NCI-H1930 (cell line): ENCODE measurements around the gene FOXO3B.
"Not testable (repeated sequence)": the region's sequence is repeated elsewhere in the genome, so short reads cannot be mapped to it uniquely, and the experiment has no call there.

ENCODE experiments used
- DNase-seq, 2 experiments: peaks; one replicate each; lab custom pipeline; 2025; lab: John Stamatoyannopoulos, UW

The FOXO3B gene

DNA sequence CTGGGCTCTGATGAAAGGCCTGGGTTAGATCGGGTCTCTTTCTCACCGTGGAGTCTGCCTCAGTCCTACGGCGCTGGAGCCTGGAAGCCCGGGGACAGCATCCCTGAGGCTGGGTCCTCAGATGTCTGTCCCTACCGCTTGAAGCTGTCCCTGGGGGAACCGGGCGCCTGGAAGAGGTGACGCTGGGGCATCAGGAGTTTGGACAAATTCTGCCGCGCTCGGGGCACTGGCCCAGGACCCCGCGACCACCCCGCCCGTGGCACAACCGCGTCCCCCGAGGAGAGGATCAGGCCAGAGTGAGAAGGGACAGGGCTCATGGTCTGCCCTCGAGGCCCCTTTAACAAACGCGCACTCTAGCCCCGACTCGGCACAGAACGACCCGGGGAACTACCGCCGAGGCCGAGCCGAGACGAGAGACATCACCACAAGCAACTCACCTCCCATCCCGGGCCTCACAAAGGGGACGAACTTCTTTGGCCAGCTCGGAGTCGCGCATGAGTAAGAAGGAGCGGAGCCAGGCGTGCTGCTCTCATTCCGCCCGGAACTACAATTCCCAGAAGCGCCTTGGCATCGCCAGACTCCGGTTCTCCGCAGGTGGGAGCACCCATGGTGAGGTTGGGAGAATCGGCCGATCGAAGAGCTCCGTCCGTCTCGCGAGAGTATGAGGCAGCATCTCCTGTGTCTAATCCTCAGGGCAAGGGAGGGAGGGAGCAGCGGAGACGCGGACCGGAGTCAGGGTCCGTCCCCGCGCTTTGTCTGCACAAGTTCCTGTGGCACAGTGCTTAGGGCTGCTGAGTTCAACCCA, at the start of gene FOXO3B:
Gene FOXO3B (minus strand): TSS at position 548 of the 805 bp plus-strand sequence. CDS start 663 bp downstream, outside the sequence.
- DNase-seq, result peak; percentile 44 to 49

DNA sequence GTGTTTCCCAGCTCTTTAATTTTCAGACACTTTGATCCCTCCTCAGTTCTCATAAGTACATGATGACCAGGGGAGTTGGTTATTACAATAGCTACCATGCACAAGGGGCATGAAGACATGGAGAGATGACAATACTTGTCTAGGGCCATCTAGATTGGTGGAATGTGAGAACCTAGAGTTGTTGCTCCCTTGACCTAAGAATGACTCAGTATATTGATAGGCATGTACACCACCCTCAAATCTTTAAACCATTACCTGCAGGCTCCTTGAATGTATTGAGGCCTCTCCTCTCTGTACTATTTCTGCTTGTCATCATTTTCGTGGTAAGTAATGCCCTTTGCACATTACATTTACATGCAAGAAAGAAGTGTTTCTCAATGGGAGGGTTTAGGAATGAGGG, 41.4 kb upstream of the FOXO3B start:
- DNase-seq, result not testable (repeated sequence)

DNA sequence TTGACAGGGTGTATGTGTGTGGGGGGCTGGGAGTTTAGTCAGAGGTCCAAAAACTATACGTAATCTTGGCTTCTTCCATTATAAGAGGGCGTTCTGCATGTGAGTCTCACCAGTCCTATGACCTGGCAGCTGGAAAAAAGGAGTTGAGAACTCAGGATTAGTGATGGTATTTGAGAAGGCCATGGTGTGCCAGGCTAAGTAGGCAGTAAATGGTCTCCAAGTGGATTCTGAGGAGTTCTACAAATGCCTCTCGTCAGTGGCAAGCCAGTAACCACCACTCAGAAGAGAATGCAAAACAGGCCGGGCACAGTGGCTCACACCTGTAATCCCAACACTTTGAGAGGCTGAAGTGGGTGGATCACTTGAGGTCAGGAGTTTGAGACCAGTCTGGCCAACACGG, 40.5 kb upstream of the FOXO3B start:
- not testable (repeated sequence) for DNase-seq

DNA sequence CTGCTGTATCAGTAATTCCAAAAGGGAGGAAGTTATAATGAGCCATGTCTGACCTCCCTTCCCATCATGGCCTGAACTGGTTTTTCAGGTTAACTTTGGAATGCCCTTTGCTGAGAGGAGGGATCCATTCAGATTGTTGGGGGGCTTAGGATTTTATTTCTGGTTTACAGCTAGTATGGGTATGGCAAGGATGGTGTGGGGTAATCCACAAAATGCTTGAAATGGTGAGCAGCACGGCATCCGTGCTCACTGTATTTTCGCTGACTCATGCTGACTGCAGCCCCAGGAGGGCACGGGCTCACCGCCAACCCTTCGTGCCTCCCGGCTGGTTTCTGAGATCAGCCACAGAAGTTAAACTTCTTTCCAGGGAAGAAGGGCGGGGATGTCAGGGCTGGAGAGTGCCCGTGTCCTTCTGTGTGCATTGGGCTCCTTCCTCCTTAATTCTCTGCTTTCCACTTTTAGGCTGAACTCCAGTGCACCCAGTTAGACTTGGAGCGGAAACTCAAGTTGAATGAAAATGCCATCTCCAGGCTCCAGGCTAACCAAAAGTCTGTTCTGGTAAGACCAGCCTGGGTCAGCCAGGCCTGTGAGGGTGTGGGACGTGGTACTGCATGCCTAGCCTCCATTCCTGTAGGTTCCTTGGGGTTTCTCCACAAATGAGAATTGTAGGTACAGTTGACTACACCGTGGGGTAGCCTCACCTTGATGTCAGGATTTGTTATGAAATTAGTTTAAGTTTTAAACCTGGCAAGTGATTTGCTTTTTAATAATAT, 39.8 kb upstream of the FOXO3B start:
- not testable (repeated sequence) for DNase-seq

DNA sequence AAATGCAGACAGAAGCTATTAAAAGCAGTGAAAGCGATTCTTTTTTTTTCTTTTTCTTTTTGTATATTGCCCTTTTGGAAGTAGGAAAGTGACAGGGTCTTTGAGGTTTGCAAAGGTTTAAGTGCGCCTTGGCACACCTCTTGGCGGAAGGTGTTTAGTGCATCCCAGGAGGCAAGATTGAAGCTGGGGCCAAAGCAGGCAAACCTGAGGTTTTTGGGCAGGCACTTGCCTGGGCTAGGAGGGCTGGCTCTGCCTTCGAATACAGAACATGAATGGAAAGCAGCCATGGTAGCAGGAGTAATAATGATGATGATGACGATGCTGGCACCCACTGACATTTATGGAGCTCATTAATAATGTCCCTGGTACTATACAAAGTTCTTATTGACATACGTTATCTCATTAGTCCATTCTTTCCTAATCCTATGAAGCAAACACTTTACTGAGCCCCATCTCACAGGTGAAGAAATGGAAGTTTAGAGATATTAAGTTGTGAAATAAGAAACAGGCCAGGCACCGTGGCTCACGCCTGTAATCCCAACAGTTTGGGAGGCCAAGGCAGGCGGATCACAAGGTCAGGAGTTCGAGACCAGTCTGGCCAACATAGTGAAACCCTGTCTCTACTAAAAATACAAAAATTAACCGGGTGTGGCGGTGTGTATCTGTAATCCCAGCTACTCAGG, 37.5 kb upstream of the FOXO3B start:
- not testable (repeated sequence) for DNase-seq

DNA sequence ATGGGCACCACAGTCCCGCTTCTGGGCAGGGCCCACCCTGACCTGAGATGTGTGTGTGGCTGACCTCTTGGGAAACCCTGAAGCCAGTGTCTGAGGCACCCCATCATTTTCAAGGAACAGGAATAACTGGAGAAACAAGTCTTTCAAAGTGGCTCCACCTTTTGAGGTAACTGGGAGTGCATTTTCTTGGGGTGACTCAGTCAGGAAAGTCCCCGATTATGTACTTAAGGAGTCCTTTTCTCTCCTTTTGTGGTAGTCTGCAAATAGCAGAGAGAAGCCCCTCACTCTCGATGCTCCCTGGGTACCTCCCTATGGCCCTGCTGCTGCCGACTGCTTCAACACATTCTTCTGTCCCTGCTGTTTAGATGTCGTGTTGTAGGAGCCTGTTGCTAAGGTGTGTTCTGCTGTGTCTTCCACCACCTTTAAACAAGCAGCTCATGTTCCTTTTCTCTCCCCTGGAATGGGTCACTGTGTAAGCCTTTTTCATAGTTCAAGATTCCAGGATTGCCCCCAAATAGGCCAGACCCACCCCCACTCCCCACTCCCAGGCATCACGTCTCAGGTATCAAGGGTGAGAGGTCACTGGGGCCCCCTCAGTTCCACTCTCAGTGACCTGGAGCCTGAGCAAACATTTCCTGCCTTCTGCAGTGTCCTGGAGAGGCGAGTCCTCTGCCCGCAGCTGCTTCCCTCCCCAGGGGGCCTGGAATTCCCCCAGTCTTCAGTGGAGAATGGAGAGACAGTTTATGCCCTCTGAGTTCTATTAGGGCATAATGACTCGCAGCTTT, 36.7 kb upstream of the FOXO3B start:
- DNase-seq, result not testable (repeated sequence)

DNA sequence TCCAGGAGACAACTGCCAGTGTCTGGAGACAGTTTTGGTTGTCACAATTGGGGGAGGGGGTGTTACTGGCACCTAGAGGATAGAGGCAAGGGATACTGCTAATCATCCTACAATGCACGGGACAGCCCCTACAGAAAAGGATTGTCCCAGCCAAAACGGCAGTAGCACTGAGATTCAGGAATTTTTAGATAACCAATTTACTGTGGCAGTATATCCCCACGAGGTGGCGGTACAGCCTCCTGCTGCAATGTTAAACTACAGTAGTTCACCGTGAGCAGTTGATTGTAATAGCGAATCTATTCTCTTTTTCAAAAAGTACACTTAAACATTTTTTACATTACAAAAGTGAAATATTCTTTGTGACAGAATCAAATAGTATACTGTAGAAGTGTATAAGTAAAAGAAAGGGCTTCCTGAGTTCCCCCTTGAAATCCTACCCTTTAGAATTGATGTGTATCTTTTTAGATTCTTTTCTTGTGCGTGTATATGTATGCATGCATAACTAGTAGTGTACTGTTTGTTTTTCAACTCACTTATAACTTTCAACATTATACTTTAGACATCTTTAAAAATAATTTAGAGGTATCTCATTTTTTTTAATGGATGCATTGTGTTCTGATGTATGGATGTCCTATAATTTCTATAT, 30.4 kb upstream of the FOXO3B start:
- peak in 1 of 2 experiments; percentile 27 for DNase-seq

DNA sequence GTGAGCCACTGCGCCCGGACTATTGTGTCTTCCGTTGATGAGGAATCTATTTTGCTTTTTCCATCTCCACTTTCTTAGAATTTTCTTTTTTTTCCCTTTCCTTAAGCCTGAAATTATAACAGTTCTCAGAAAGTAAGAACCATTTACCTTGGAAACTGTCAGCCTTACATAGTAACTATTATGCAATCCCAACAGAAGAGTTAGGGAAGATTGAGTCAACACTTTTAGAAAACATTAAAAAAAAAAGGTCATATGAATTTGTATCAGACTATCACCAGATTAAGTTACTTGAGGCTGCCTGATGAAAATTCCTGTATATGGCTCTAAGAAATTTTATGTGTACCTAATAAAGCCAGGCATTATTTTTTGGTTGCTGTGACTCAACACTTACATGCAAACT, 26.1 kb upstream of the FOXO3B start:
- not testable (repeated sequence) for DNase-seq

DNA sequence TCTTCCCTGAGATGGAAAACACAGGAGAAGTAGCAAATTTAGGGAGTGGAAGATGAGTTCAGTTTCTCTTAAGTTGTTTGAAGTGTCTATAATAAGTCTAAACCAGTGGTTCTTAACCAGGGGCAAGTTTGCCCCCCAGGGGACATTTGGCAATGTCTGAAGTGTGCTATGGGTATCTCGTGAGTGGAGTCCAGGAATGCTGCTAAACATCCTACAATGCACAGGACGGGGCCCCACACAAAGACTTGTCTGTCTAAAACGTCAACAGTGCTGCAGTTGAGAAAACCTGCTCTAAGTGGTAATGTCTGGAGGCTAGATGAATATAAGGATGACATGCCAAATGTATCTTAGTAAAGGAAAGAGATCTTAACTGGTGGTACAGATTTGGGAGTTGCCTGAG, 23.8 kb upstream of the FOXO3B start:
- DNase-seq, result not testable (repeated sequence)

DNA sequence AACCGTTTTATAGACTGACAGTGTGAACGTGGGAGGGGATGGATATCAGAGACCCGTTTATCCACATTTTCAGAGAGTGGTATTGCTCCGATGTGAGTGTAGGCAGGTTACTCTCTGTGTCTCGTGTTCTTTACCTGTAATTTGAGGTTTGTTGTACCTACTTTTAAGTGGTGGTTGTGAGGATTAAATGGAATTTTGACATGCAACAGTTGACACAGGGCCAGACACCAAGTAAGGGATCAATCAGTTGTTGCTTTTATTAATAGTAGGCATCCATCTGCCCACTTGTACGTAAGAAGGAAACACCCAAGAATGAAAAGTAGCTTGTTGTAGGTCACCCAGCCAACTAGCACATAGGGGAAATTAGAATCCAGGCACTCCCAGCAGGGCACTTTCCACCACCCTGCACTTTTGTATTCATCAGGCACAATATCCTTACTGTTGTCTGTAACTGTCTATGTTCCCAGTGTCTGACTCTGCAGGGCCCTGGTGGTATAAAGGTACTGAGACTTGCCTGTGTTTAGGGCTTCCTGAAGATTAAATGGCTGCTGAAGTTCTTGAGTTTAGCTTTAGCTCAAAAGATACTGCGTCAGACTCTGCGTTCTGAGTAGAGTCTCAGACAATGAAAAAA, 16.5 kb upstream of the FOXO3B start:
- not testable (repeated sequence) for DNase-seq

DNA sequence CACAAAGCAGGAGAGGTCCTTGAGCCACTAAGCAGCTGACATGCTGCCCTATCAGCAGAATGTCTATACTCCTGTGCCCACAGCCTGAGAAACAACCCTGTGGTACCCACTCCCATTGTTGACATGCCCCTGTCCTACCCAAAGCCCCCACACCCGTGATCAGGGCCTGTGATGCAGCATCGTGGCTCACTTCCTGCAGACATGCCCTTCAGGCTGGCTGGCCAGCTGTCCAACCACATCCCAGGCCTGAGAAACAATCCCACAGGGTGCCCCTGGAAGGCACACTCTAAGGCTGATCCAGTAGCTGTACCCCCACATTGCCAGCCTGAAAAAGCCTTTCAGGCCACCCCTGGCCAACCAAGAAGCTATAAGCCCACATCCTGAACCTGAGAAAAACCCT, 13.0 kb upstream of the FOXO3B start:
- DNase-seq, result not testable (repeated sequence)

DNA sequence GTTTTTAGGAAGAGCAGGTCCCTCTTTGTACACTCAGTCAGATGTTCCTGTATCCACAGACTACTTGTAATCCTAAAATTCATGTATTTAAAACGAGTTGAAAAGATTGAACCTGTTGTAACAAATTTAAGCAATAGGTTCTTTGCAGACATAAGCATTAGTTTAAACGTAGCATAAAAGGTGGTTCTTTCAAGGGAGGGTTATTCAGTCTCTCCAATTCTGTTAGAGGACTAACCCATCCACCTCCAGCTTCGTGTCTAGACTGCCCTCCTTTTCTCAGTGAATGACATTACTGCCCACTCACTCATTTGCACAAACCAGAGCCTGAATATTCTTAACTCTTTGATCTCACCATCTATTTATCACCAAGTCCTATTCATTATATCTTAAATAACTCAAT, 554 bp upstream of the FOXO3B start:
- DNase-seq, result not testable (repeated sequence)

DNA sequence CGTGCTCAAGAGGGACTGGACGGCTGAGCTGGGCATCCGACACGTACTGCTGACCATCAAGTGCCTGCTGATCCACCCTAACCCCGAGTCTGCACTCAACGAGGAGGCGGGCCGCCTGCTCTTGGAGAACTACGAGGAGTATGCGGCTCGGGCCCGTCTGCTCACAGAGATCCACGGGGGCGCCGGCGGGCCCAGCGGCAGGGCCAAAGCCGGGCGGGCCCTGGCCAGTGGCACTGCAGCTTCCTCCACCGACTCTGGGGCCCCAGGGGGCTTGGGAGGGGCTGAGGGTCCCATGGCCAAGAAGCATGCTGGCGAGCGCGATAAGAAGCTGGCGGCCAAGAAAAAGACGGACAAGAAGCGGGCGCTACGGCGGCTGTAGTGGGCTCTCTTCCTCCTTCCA, 4.7 kb downstream of the FOXO3B start:
- DNase-seq, result not testable (repeated sequence)

DNA sequence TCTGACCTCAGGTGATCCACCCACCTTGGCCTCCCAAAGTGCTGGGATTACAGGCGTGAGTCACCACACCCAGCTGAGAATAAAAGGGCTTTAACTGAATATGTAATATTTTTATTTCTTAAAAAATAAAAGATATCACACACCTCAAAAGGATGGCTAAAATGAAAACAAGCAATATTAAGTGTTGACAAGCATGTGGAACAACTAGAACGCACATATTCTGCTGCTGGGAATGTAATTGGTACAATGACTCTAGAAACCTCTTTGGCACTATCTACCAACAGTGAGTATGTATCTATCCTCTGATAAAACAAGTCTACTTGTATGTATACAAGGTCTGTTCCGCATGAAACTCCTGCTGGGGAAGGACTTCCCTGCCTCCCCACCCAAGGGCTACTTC, 5.2 kb downstream of the FOXO3B start:
- not testable (repeated sequence) for DNase-seq

DNA sequence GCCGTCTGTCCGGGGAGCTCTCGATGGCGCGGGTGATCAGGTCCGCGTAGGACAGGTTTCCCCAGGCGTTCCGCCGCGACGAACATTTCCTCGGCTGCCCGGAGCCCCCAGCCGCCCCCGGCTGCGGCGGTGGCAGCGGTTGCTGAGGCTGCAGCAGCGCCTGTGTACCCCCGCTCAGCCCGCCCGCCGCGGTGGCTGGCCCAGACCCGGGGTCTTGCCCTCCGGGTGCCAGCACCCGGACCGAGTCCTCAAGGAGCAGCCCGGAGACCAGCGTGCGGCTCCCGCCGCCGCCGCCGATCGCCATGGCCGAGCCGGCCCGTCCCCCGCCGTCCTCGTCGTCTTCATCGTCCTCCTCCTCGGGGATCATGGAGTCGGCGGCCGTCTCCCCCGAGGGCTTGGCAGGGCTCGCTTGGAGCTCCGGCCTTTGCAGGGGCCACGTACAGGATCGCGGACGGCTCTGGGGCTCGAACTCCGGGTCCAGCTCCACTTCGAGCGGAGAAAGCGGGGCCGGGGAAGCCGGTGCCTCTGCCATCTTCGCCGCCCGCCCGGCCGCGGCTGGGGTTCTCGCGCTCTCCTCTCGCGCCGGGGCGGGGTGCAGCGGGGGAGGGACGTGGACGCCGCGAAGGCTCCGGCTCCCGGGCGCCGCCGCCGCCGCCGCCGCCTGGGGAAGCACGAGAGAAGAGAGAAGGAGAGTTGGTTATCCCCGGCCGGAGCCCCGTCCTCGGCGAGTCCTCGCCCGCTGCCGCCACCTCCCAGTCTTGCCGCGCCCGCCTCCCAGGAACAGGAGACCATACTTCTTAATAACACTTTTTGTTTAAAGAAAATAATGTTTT, 9.5 kb downstream of the FOXO3B start:
- not testable (repeated sequence) for DNase-seq

DNA sequence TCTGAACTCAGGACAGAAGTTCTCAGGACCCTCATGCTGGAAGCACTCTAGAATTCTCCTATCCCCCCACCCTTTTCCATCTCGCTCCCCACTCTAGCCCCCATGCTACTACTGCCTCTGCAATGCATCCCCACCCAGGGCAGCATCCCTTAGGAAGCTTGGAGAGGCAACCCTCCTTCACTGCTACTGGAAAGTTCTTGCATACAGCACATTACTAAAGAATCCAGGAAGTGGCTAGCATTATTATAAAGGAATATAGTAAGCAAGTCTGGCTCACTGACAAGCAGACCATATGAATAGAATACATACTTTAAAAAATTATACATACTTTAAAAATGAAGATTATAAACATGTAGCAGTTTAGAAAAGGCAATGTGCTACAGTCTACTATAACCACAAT, 13.5 kb downstream of the FOXO3B start:
- not testable (repeated sequence) for DNase-seq

DNA sequence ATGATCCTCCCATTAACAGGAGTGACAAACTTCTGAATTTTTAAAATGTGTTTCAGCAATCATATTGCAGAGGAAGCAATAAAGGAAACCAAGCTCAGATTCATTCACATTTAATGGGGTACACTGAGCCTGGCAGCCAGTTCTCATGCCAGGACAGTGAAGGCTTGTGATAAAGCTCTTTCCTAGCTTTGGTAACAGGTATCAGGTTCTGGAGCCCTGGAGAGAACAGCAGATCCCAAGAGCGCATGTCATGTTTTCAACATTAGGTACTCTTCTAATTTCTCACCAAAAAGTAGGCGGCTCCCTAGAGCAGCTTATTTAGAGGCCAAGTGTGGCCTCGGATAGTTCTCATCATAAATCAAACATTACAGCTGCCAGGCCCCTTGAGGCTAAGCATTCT, 14.6 kb downstream of the FOXO3B start:
- DNase-seq, result not testable (repeated sequence)

DNA sequence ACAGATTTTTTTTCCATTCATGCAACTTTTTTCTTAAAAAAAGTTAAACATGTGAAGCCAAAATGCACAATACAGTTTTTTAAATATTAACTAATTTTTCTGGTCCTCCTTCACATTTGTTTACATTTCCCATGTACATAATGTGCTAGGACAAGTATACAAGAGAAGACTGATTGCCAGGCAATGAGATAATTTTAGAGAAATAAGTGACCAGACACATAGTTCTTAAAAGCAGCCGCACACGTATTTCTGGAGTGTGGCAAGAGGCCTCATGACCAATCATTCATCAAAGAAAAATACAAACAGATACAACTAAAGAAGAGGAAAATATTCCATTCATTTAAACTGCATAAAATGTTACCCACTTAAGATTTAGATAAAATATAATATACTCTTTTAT, 15.8 kb downstream of the FOXO3B start:
- not testable (repeated sequence) for DNase-seq

DNA sequence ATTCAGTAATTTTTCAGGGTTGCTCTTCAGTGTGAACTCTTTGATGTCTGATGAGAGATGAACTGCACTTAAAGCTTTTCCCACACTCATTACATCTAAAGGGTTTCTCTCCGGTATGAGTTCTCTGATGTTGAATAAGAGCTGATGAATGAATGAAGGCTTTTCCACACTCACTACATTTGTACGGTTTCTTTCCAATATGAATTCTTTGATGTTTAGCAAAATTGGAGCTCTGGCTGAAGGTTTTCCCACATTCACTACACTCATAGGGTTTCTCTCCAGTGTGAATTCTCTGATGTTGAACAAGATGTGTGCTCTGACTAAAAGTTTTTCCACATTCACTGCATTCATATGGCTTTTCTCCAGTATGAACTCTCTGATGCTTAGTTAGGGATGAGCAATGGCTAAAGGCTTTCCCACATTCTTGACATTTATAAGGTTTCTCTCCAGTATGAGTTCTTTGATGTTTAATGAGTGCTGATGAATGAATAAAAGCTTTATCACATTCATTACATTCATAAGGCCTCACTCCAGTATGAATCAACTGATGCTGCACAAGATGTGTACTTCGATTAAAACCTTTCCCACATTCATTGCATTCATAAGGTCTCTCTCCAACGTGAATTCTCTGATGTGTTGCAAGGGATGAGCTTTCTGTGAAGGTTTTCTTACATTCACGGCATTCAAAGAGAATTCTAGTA, 20.0 kb downstream of the FOXO3B start:
- not testable (repeated sequence) for DNase-seq
